OCI-LY7 (cell line): ENCODE data around the gene SMURF2.

ENCODE experiments used
- CTCF ChIP-seq: fragments of 200-600 bp; sonication (generic); conservative IDR thresholded peaks from 2 replicates; pipeline ENCODE4 v1.5.1; 2014; ENCODE audit warnings: mild to moderate bottlenecking, antibody characterized with exemption, low read length, moderate library complexity, mixed read lengths
- EZH2phosphoT487 ChIP-seq: fragments of 200-600 bp; sonication (generic); IDR thresholded peaks from 2 replicates; pipeline ENCODE4 v1.6.1; 2018; ENCODE audit warnings: low read depth, borderline replicate concordance, mild to moderate bottlenecking, mixed run types, antibody characterized with exemption, low read length, moderate library complexity, mixed read lengths

DNA sequence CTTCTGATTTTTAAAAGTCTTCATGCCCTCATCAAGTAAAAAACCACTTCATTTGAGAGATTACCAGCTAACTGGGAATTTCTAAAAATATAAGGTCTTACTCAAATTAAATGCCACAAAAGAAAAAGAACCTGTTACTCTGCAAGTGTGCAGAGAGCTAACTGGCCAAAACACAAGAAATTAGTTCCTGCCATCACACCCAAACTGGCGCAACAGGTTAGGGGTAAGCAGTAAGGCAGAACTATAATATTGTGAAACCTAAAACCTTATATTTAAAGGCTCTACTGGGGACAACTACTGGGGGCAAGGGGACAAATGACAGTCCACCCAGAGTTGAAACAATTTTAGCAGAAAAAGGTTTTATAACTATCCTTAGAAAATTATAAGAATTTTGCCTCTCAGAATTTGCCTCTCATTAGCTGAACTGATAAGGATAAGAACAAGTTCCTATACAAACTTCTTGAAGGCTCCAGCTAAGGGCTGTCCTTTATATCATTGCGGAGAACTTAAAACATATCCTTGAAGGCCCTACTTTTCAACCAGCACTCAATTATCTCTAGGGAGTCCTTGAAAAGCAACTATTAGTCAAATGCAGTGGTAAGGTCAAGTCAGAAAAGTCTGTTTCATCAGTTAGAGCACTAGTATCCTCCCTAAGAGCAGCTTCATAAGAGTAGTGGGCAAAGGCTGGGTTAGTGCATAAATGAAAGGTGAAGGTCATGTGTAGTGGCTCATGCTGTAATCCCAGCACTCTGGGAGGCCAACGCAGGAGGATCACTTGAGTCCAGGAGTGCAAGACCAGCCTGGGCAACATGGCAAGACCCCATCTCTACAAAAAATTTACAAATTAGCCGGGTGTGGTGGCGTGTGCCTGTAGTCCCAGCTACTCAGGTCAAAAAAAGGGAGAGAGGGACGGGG lies 31.5 kb downstream of the SMURF2 start:
- no peak for TF ChIP-seq CTCF
- TF ChIP-seq EZH2phosphoT487: no peak
